Fibroblast of skin of left biceps (primary cell): ENCODE data around the gene PDGFD.

Source experiments
- DNase-seq, 2 experiments: peaks; one replicate each; pipeline ENCODE4 v3.0.0-alpha.2; 2013; ENCODE audit warnings: low read depth in 2 of 2

Gene PDGFD

GRCh38 chr11:103887001-103887658 lies 276.8 kb downstream of the PDGFD start:
- no peak for DNase-seq

- DNase-seq: no peak
These were observed 280.1 kb downstream of the PDGFD start for GRCh38 chr11:103883856-103884255.

- no peak for DNase-seq
These were observed 280.7 kb downstream of the PDGFD start for GRCh38 chr11:103883291-103883690.

GRCh38 chr11:103881584-103881983 lies 282.4 kb downstream of the PDGFD start:
- no peak for DNase-seq

- DNase-seq: no peak
These were observed 283.0 kb downstream of the PDGFD start for GRCh38 chr11:103880968-103881367.

GRCh38 chr11:103878646-103879045 lies 285.3 kb downstream of the PDGFD start:
- DNase-seq: no peak

GRCh38 chr11:103877221-103877620 lies 286.7 kb downstream of the PDGFD start:
- DNase-seq: no peak

- no peak for DNase-seq
These were observed 288.0 kb downstream of the PDGFD start for GRCh38 chr11:103875855-103876510.

GRCh38 chr11:103872748-103873147 lies 291.2 kb downstream of the PDGFD start:
- no peak for DNase-seq

- no peak for DNase-seq
These were observed 291.9 kb downstream of the PDGFD start for GRCh38 chr11:103871923-103872551.

- DNase-seq: no peak
These were observed 293.1 kb downstream of the PDGFD start for GRCh38 chr11:103870821-103871309.

GRCh38 chr11:103867481-103867880 lies 296.5 kb downstream of the PDGFD start:
- DNase-seq: no peak

- DNase-seq: peak; percentile 27 to 39
These were observed 300.4 kb downstream of the PDGFD start for GRCh38 chr11:103863497-103863896.

GRCh38 chr11:103862802-103863174 lies 301.2 kb downstream of the PDGFD start:
- DNase-seq: no peak

- DNase-seq: no peak
These were observed 301.7 kb downstream of the PDGFD start for GRCh38 chr11:103862094-103862801.
